GM15510 (cell line): ENCODE measurements around the gene PTGDS.

ENCODE experiments used
- POLR2A ChIP-seq: IDR thresholded peaks from 3 replicates; pipeline ENCODE4 v1.6.1; 2011; ENCODE audit warnings: borderline replicate concordance; ENCODE audit not compliant: insufficient read length; ENCODE audit errors: extremely low read depth

The PTGDS gene

GRCh38 chr9:136972743-136973142, 4.6 kb upstream of the PTGDS start:
- TF ChIP-seq POLR2A, result no peak

GRCh38 chr9:136973618-136974617, 3.4 kb upstream of the PTGDS start:
- no peak for TF ChIP-seq POLR2A

GRCh38 chr9:136974817-136975535, 2.3 kb upstream of the PTGDS start:
- no peak for TF ChIP-seq POLR2A

GRCh38 chr9:136975644-136976043, 1.7 kb upstream of the PTGDS start:
- TF ChIP-seq POLR2A, result no peak

- TF ChIP-seq POLR2A, result no peak
Observed at GRCh38 chr9:136977649-136978072, 357 bp downstream of the PTGDS start.

GRCh38 chr9:136978073-136978864, 965 bp downstream of the PTGDS start:
- no peak for TF ChIP-seq POLR2A

- TF ChIP-seq POLR2A, result no peak
Observed at GRCh38 chr9:136978865-136979544, 1.7 kb downstream of the PTGDS start.

- no peak for TF ChIP-seq POLR2A
Observed at GRCh38 chr9:136979769-136980587, 2.7 kb downstream of the PTGDS start.

- no peak for TF ChIP-seq POLR2A
Observed at GRCh38 chr9:136980669-136981478, 3.6 kb downstream of the PTGDS start.

- no peak for TF ChIP-seq POLR2A
Observed at GRCh38 chr9:136981588-136982231, 4.4 kb downstream of the PTGDS start.

- TF ChIP-seq POLR2A, result no peak
Observed at GRCh38 chr9:136982232-136983051, 5.1 kb downstream of the PTGDS start, which contains the start of gene LCNL1. Gene LCNL1 (plus strand): TSS chr9:136982993. CDS start chr9:136983587, 594 bp downstream.

- no peak for TF ChIP-seq POLR2A
Observed at GRCh38 chr9:136983167-136983566, 5.9 kb downstream of the PTGDS start.
